Activated naive CD4-positive, alpha-beta T cell treated with Interleukin-2 at 50 U/mL for 16 hours (primary cell): ENCODE data around the gene LRP1.

Experiments
- DNase-seq: peaks from one replicate; pipeline ENCODE4 v3.0.0-alpha.2; 2020

The LRP1 gene

DNA sequence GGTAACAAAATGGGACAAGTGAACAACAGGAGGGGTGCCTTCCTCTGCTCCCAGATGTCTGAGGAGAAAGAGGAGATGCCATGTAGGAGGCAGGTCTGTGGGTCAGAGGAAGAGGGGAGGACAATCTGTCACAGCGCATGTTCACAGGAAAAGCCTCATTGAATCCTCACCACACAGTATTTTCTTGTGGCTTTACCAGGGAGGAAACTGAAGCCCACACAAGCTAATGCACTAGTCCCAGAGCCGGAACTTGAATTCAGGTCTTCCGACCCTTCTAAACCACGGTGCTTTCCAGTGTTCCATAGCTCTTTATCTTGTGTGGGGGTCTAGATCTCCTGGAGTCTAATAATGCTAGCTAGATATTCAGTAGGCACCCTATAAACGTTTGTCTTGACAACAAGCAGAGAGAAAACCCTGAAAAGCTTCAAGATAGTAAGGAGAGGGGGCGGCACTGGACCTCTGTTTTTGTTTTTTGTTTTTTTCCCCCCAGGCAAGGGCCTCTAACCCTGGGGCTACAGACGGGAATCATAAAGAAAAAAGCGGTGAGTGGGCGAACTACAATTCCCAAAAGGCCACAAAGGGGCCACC is 100.9 kb downstream of the LRP1 start:
- no peak for DNase-seq

DNA sequence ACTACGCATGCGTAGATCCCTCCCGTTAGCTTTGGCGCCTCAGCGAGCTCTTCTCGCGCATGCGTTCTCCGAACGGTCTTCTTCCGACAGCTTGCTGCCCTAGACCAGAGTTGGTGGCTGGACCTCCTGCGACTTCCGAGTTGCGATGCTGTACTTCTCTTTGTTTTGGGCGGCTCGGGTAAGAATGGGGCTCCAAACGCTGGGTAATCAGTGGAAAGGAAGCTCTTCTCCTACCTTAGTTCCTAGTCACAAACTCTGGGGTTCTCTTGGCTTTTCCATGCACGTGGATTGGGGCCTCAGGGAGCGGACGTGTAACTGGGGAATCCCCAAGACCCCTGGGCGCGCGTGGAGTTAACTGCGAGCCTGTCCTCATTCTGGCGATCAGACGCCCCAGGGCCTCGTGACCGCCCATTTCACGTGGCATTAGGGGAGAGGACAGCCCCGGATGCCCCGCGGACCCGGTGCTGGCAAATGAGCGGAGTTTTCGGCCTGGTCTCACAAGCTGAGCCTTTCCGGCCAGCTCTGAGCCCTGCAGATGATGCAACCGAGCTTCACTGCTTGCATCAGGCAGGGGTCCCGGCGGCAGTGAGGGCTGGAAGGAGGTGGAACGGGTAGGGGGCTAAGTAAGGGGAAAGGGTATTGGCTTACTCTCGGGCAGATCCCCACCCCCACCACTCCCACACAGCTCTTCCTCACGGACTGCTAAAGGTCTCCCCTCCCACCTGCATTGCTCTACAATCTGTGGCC is 101.5 kb downstream of the LRP1 start, which contains the start of gene SHMT2:
Gene SHMT2 (plus strand): TSS at position 78 of the 747 bp plus-strand sequence. CDS start 68 bp downstream, at position 146.
- peak; percentile 94 for DNase-seq

- DNase-seq, result no peak
Measured at GRCh38 chr12:57230381-57231155, 102.3 kb downstream of the LRP1 start.

GRCh38 chr12:57231276-57232021 is 103.2 kb downstream of the LRP1 start:
- no peak for DNase-seq

- DNase-seq, result no peak
Measured at GRCh38 chr12:57232156-57232756, 104.0 kb downstream of the LRP1 start.

DNA sequence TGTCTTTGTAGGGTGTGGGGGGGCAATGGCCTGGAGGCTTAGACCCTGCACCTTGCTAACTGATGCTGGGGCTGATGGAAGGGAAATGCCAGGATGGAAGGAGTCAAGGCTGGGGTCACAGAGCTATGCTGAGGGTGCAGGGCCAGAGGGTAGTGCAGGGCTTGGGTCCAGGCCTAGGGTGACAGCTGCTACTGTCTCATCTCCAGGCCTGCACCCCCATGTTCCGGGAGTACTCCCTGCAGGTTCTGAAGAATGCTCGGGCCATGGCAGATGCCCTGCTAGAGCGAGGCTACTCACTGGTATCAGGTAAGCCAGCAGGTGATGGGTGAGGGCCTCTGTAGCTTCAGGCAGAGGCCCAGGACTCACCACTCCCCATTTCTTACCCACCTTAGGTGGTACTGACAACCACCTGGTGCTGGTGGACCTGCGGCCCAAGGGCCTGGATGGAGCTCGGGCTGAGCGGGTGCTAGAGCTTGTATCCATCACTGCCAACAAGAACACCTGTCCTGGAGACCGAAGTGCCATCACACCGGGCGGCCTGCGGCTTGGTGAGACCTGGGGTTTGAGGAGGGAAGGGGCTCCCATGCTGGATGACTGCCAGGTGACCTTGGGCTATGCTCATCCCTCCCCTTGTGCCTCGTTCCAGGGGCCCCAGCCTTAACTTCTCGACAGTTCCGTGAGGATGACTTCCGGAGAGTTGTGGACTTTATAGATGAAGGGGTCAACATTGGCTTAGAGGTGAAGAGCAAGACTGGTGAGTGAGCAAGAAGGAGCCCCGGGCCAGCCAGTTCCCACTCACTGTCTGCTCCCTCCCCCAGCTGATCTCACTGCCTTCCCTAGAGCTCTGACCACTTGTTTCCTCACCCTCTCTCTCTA is 105.3 kb downstream of the LRP1 start:
- no peak for DNase-seq

DNA sequence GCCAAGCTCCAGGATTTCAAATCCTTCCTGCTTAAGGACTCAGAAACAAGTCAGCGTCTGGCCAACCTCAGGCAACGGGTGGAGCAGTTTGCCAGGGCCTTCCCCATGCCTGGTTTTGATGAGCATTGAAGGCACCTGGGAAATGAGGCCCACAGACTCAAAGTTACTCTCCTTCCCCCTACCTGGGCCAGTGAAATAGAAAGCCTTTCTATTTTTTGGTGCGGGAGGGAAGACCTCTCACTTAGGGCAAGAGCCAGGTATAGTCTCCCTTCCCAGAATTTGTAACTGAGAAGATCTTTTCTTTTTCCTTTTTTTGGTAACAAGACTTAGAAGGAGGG is 105.9 kb downstream of the LRP1 start:
- no peak for DNase-seq

DNA sequence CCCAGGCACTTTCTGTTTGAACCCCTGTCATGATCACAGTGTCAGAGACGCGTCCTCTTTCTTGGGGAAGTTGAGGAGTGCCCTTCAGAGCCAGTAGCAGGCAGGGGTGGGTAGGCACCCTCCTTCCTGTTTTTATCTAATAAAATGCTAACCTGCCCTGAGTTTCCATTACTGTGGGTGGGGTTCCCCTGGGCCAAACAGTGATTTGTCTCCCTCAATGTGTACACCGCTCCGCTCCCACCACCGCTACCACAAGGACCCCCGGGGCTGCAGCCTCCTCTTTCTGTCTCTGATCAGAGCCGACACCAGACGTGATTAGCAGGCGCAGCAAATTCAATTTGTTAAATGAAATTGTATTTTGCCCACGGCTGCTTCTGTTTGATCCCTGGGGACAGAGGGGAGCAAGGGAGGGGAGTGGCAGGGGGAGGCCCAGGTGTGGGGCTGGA is 106.3 kb downstream of the LRP1 start:
- no peak for DNase-seq

GRCh38 chr12:57235017-57235727 is 106.9 kb downstream of the LRP1 start:
- DNase-seq, result no peak

DNA sequence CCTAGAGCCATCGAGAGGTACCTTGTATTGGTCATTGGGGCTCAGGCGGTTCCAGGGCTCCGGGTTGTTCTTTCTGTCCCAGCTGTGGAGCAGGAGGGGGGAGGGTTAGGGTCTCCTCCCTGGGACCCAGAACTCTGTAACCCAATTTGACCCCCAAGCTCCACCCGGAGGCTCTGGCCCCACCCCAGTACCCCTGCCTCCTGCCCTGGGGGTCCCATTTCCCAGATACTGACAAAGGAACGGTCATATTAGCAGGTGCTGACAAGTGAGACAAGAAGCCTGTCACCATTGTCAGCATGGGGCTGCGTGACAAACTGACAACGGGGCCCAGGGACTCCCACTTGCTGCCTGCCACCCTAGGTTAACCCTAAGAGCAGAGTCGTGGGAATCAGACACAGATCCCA is 107.4 kb downstream of the LRP1 start:
- no peak for DNase-seq

GRCh38 chr12:57236201-57236924 is 108.1 kb downstream of the LRP1 start:
- no peak for DNase-seq

DNA sequence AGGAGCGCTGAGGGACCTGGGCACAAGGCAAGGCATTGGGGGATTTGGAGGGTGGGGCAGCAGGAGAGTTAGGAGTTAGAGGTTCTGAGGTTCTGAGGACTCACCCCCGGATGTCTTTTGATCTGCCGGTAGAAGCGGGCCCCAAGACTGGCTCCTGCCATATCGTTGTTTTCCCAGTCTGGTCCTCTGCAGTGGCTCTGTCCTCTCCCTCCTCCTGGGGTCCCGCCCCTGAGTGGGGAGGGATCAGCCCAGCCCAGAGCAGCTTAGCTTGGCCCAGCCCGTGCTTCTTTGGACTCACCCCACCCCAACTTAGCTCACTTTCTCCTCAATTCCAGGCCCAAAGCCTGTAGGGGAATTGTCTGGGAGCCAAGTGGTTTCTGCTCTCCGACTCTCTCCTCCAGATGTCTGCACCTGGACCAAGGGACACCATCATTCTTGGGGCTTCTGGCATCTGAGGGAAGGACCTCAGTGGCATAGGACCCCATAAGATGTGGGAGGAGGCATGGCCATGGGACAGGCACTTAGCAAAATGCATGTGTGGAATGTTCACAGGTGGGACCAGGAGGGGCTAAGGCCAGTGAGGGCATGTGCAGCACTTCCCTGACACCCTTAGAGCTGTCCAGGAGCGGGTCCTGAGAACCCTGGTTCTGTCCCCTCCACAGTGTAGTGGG is 108.8 kb downstream of the LRP1 start:
- no peak for DNase-seq

DNA sequence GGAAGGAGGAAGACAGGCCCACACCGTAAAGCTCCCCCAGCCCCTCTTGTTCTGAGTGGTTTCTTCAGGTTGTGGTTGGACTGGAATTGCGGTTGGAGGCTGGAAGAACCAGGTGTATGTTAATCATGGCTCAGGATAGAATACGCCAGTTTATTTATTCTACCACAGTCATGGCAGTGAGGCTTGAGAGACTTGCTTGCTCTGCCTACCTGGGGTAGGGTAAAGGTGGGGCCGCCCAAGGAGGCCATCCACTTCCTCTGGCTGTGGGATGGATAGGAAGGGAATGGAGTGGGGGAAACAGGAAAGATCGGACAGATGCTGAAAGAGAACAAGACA is 109.3 kb downstream of the LRP1 start:
- DNase-seq, result no peak

GRCh38 chr12:57237932-57238853 is 109.9 kb downstream of the LRP1 start:
- peak; percentile 43 for DNase-seq

DNA sequence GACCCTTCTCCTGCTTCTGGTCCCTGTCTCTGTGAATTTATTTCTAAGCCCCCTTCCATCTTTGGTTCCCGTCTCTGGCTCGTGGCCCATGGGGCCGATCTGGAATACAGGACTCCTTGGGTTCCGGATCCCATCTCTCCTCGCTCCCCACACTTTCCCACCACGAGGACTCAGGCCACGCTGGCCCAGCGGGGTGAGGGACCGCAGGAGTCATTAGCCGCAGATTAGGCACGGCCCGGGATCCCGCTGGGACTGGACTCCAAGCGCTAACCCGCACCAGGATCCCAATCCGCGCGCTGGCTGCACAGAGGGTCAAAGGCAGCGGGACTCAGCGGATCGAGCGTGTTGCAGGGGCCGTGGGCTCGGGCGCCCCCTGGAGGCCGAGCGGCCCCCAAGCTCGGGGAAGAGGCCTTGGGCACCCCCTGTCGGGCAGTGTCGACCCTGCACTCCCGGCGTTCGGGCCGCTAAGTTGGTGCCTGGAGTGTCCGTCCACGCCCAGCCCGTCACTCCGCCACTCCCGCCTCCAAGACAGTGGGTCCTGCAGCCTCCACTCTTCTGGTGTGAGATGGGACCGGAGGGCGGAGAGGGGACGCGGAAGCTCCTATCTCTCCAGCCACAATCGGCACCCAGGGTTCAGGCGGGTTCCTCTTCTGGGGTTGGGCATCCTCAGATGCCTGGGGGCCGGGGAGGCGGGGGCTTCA is 110.7 kb downstream of the LRP1 start:
- peak; percentile 91 for DNase-seq

DNA sequence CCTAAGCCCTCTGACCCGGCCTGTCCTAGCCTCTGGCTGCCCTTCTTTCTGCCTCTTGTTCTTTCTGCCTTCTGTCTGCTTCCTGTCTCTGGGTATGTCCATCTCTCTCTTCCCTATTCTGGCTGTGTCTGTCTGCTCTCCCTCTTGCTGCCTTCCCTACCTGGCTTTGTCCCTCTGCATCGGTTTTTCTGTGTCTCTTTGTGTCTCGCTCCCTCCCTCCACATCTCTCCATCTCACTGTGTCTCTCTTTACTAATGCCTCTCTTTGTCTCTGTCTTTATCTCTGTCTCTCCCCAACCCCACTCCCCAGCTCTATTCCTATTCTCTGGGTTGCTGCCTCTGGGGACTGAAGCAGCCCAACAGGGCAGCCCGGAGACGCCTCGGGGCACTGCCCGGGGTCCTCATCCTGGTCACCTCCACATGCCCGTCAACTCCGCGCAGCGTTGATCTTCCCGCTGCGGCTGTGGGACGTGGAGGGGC is 111.3 kb downstream of the LRP1 start:
- no peak for DNase-seq

- peak; percentile 78 for DNase-seq
Measured at GRCh38 chr12:57240066-57240921, 112.0 kb downstream of the LRP1 start.
